ENCODE results near the gene FAM50A.

- TF ChIP-seq POLR2A (IDR thresholded peaks at IDR 0.05; ENCODE audit: low read length) (no peak), GATA1 (IDR thresholded peaks at IDR 0.05; ENCODE audit: low read depth, low read length) (no peak)
These were observed 7.5 kb upstream of the FAM50A start for GRCh38 chrX:154436374-154436982.
